OCI-LY3 (cell line): Measurements from ENCODE around the gene ZNF385D.

Experiments used
- H2AFZ ChIP-seq: fragments of 200-600, 300-600 bp; shearing (Covaris generic); 2 replicates; pipeline ENCODE4 v1.6.0; 2014; ENCODE audit warnings: antibody characterized with exemption, low read depth, low read length
- H3K27ac ChIP-seq: fragments of 200-600, 300-600 bp; sonication (generic); 2 replicates; pipeline ENCODE4 v1.5.1; 2014; ENCODE audit warnings: mild to moderate bottlenecking, low read length, moderate library complexity, mixed read lengths
- H3K27me3 ChIP-seq: fragments of 200-600, 300-600 bp; sonication (generic); 2 replicates; pipeline ENCODE4 v1.6.1; 2014; ENCODE audit warnings: low read depth, low read length, mixed read lengths
- H3K36me3 ChIP-seq: fragments of 200-600, 300-600 bp; sonication (generic); replicated peaks from 2 replicates; pipeline ENCODE3; 2014; ENCODE audit warnings: low read depth, low read length, mixed read lengths
- H3K4me1 ChIP-seq: fragments of 300-600, 200-600 bp; sonication (generic); 2 replicates; pipeline ENCODE4 v1.6.1; 2014; ENCODE audit warnings: low read length, mixed read lengths
- H3K4me2 ChIP-seq: fragments of 200-600, 300-600 bp; sonication (generic); 2 replicates; pipeline ENCODE4 v1.6.1; 2014; ENCODE audit warnings: low read length, mixed read lengths
- H3K4me3 ChIP-seq: fragments of 300-600, 200-600 bp; sonication (generic); 2 replicates; pipeline ENCODE4 v1.5.1; 2014; ENCODE audit warnings: antibody characterized with exemption, mild to moderate bottlenecking, low read length, moderate library complexity
- H3K79me2 ChIP-seq: fragments of 300-600, 200-600 bp; shearing (Covaris generic); 2 replicates; pipeline ENCODE4 v1.6.1; 2014; ENCODE audit warnings: mild to moderate bottlenecking, low read length, mixed read lengths
- H3K9ac ChIP-seq: fragments of 300-600, 200-600 bp; shearing (Covaris generic); 2 replicates; pipeline ENCODE4 v1.6.0; 2014; ENCODE audit warnings: mild to moderate bottlenecking, low read length, moderate library complexity
- H3K9me3 ChIP-seq: fragments of 200-600, 300-600 bp; shearing (Covaris generic); 2 replicates; pipeline ENCODE4 v1.6.1; 2014; ENCODE audit warnings: low read length, mixed read lengths; ENCODE audit not compliant: insufficient read depth
- H4K20me1 ChIP-seq: fragments of 200-600, 300-600 bp; sonication (generic); 2 replicates; pipeline ENCODE4 v1.6.1; 2016; ENCODE audit warnings: low read length, mixed read lengths; ENCODE audit not compliant: insufficient read depth
- EZH2phosphoT487 ChIP-seq: fragments of 200-600 bp; shearing (Covaris generic); IDR thresholded peaks from 2 replicates; pipeline ENCODE4 v1.6.1; 2018; ENCODE audit warnings: antibody characterized with exemption, mixed run types, low read depth
- TF ChIP-seq, protein P1 (sequence below): fragments of 200-600, 300-600 bp; sonication (generic); IDR thresholded peaks from 2 replicates; pipeline ENCODE4 v1.5.1; 2014; ENCODE audit warnings: antibody characterized with exemption, low read length, low read depth

The ZNF385D gene

GRCh38 chr3:21484828-21485144 is 266.2 kb downstream of the ZNF385D start:
- Histone ChIP-seq H3K36me3 (no peaks in the 10 kb centered on the region), H3K4me2 (peak overlapping the region; percentile 61), H3K4me3 (peak overlapping the region; percentile 49), H3K79me2 (no peaks in the 10 kb centered on the region), H3K9me3 (no peaks in the 10 kb centered on the region), H3K27me3 (no peaks in the 10 kb centered on the region), H4K20me1 (no peaks in the 10 kb centered on the region), H3K27ac (peak overlapping the region; percentile 34; the same call in 1 of the 2 replicates), H3K9ac (peak overlapping the region; percentile 18; the same call in 1 of the 2 replicates), H2AFZ (no peak overlapping the region), H3K4me1 (peaks cover 17% of the 10 kb centered on the region)
- TF ChIP-seq EZH2phosphoT487 = no peak
- TF ChIP-seq, protein P1, sequence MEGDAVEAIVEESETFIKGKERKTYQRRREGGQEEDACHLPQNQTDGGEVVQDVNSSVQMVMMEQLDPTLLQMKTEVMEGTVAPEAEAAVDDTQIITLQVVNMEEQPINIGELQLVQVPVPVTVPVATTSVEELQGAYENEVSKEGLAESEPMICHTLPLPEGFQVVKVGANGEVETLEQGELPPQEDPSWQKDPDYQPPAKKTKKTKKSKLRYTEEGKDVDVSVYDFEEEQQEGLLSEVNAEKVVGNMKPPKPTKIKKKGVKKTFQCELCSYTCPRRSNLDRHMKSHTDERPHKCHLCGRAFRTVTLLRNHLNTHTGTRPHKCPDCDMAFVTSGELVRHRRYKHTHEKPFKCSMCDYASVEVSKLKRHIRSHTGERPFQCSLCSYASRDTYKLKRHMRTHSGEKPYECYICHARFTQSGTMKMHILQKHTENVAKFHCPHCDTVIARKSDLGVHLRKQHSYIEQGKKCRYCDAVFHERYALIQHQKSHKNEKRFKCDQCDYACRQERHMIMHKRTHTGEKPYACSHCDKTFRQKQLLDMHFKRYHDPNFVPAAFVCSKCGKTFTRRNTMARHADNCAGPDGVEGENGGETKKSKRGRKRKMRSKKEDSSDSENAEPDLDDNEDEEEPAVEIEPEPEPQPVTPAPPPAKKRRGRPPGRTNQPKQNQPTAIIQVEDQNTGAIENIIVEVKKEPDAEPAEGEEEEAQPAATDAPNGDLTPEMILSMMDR = no peak

DNA sequence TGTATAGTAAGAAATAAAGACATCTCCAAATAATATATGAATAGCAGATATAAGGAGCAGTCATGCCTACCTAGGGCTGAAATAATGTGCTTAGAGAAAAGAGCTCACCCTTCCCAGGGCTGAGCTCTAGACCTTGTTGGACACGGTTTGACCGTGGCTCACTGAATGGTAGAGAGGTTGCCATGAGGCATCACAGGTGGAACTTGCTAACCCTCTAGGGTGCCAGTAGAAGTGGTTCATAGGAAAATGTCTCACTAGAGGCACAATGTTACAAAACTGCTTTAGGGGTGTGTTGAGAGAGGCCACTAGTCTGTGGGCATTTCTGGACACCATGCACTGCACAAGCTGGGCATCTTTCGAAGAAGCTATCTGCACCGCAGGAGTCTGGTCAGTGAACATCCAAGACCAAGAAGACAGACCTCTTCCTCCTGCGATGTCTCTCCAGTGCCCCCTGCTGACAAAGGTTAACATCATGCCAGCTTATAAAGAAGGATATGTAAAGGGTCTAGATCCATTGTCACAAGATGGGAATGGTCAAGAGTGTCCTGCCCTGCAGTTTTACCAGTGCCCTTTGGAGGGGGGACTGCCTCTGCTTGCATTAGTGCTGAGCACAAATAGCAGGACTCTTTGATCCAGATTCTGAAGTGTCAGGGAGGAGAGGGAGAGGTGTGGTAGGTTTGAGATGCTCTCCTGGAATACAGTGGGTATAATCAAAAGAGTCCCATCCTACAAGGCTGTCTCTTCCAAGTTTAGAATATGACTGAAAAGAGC is 266.8 kb downstream of the ZNF385D start:
- Histone ChIP-seq H3K4me3 (peak overlapping the region; percentile 49), H3K36me3 (no peaks in the 10 kb centered on the region), H3K9ac (no peak overlapping the region), H3K27ac (peak overlapping the region; percentile 15; the same call in 1 of the 2 replicates), H3K79me2 (no peaks in the 10 kb centered on the region), H3K4me1 (peaks cover 17% of the 10 kb centered on the region), H2AFZ (peak overlapping the region; percentile 41; the same call in 1 of the 2 replicates), H3K4me2 (peak overlapping the region; percentile 61), H3K9me3 (no peaks in the 10 kb centered on the region), H3K27me3 (no peaks in the 10 kb centered on the region), H4K20me1 (no peaks in the 10 kb centered on the region)
- TF ChIP-seq, protein P1 = peak; percentile 96
- no peak for TF ChIP-seq EZH2phosphoT487

- Histone ChIP-seq H3K27me3 (no peaks in the 10 kb centered on the region), H3K4me3 (no peak overlapping the region), H3K9ac (no peak overlapping the region), H3K79me2 (no peaks in the 10 kb centered on the region), H3K4me2 (no peak overlapping the region), H3K36me3 (no peaks in the 10 kb centered on the region), H2AFZ (no peak overlapping the region), H3K4me1 (peaks cover 17% of the 10 kb centered on the region), H3K27ac (no peak overlapping the region), H4K20me1 (no peaks in the 10 kb centered on the region), H3K9me3 (no peaks in the 10 kb centered on the region)
- no peak for TF ChIP-seq EZH2phosphoT487
- TF ChIP-seq, protein P1 = no peak
Measured at GRCh38 chr3:21481991-21482390, 269.0 kb downstream of the ZNF385D start.

- Histone ChIP-seq H3K27ac (no peak overlapping the region), H3K9ac (no peak overlapping the region), H3K4me3 (no peak overlapping the region), H3K4me1 (no peaks in the 10 kb centered on the region), H4K20me1 (no peaks in the 10 kb centered on the region), H3K27me3 (no peaks in the 10 kb centered on the region), H3K36me3 (no peaks in the 10 kb centered on the region), H3K9me3 (no peaks in the 10 kb centered on the region), H3K4me2 (no peak overlapping the region), H2AFZ (no peak overlapping the region), H3K79me2 (no peaks in the 10 kb centered on the region)
- TF ChIP-seq, protein P1 = no peak
- TF ChIP-seq EZH2phosphoT487 = no peak
Measured at GRCh38 chr3:21477541-21478288, 273.3 kb downstream of the ZNF385D start.
